ENCODE measurements around the gene PIK3R6.

PIK3R6 gene

GRCh38 chr17:8872036-8872704 is 4.7 kb upstream of the PIK3R6 start:
- TF ChIP-seq GATA2 (IDR thresholded peaks at IDR 0.05; ENCODE audit: low read depth, low read length), result no peak
- no peak for TF ChIP-seq GATA3 (IDR thresholded peaks at IDR 0.05; ENCODE audit: low read depth, low read length)

- TF ChIP-seq GATA3 (IDR thresholded peaks at IDR 0.05; ENCODE audit: low read depth, low read length) (no peak), GATA2 (IDR thresholded peaks at IDR 0.05; ENCODE audit: low read depth, low read length) (no peak)
Observed at GRCh38 chr17:8871081-8871581, 3.7 kb upstream of the PIK3R6 start.

GRCh38 chr17:8870406-8871040 is 3.0 kb upstream of the PIK3R6 start:
- TF ChIP-seq GATA3 (IDR thresholded peaks at IDR 0.05; ENCODE audit: low read depth, low read length) (no peak), GATA2 (IDR thresholded peaks at IDR 0.05; ENCODE audit: low read depth, low read length) (no peak)

- no peak for TF ChIP-seq GATA2 (IDR thresholded peaks at IDR 0.05; ENCODE audit: low read depth, low read length)
- TF ChIP-seq GATA3 (IDR thresholded peaks at IDR 0.05; ENCODE audit: low read depth, low read length), result no peak
Observed at GRCh38 chr17:8869114-8869815, 1.8 kb upstream of the PIK3R6 start.

- TF ChIP-seq GATA2 (IDR thresholded peaks at IDR 0.05; ENCODE audit: low read depth, low read length), result no peak
- no peak for TF ChIP-seq GATA3 (IDR thresholded peaks at IDR 0.05; ENCODE audit: low read depth, low read length)
Observed at GRCh38 chr17:8868529-8868951, 1.1 kb upstream of the PIK3R6 start.

- TF ChIP-seq GATA3 (IDR thresholded peaks at IDR 0.05; ENCODE audit: low read depth, low read length), result no peak
- no peak for TF ChIP-seq GATA2 (IDR thresholded peaks at IDR 0.05; ENCODE audit: low read depth, low read length)
Observed at GRCh38 chr17:8868092-8868491, 618 bp upstream of the PIK3R6 start.

GRCh38 chr17:8865811-8866210 is 1.7 kb downstream of the PIK3R6 start:
- TF ChIP-seq GATA3 (IDR thresholded peaks at IDR 0.05; ENCODE audit: low read depth, low read length) (no peak), GATA2 (IDR thresholded peaks at IDR 0.05; ENCODE audit: low read depth, low read length) (no peak)

GRCh38 chr17:8865385-8865784 is 2.1 kb downstream of the PIK3R6 start:
- TF ChIP-seq GATA3 (IDR thresholded peaks at IDR 0.05; ENCODE audit: low read depth, low read length) (no peak), GATA2 (IDR thresholded peaks at IDR 0.05; ENCODE audit: low read depth, low read length) (no peak)

- TF ChIP-seq GATA2 (IDR thresholded peaks at IDR 0.05; ENCODE audit: low read depth, low read length), result no peak
- no peak for TF ChIP-seq GATA3 (IDR thresholded peaks at IDR 0.05; ENCODE audit: low read depth, low read length)
Observed at GRCh38 chr17:8862213-8863056, 5.0 kb downstream of the PIK3R6 start.

- no peak for TF ChIP-seq GATA2 (IDR thresholded peaks at IDR 0.05; ENCODE audit: low read depth, low read length)
- TF ChIP-seq GATA3 (IDR thresholded peaks at IDR 0.05; ENCODE audit: low read depth, low read length), result no peak
Observed at GRCh38 chr17:8861495-8862181, 5.8 kb downstream of the PIK3R6 start.

- TF ChIP-seq GATA2 (IDR thresholded peaks at IDR 0.05; ENCODE audit: low read depth, low read length) (no peak), GATA3 (IDR thresholded peaks at IDR 0.05; ENCODE audit: low read depth, low read length) (no peak)
Observed at GRCh38 chr17:8859804-8860430, 7.6 kb downstream of the PIK3R6 start.

GRCh38 chr17:8859027-8859803 is 8.3 kb downstream of the PIK3R6 start:
- no peak for TF ChIP-seq GATA2 (IDR thresholded peaks at IDR 0.05; ENCODE audit: low read depth, low read length)
- no peak for TF ChIP-seq GATA3 (IDR thresholded peaks at IDR 0.05; ENCODE audit: low read depth, low read length)

Data from SH-SY5Y (cell line).